NCI-H460 (cell line): Measurements from ENCODE around the gene TUBB4B. TPM values are rescaled to one million over a fixed set of nuclear protein-coding genes. Genes with fewer than 3 reads are reported as not detected.
"Not testable (repeated sequence)": the region's sequence is repeated elsewhere in the genome, so short reads cannot be mapped to it uniquely, and the experiment has no call there.

Experiments used
- DNase-seq: peaks from one replicate; pipeline ENCODE4 v3.0.0-alpha.2; 2016; ENCODE audit warnings: low read depth; ENCODE audit errors: extremely low read depth
- total RNA-seq: library from RNA; depleted of rRNA; stranded (reverse); fragments of >200 nt; shearing (Covaris generic); gene quantifications from 2 replicates; pipeline ENCODE4 v1.2.3, GENCODE V29; 2014

TUBB4B gene
- total RNA-seq, 1 experiment from 2014 or later, result 171 TPM

DNA sequence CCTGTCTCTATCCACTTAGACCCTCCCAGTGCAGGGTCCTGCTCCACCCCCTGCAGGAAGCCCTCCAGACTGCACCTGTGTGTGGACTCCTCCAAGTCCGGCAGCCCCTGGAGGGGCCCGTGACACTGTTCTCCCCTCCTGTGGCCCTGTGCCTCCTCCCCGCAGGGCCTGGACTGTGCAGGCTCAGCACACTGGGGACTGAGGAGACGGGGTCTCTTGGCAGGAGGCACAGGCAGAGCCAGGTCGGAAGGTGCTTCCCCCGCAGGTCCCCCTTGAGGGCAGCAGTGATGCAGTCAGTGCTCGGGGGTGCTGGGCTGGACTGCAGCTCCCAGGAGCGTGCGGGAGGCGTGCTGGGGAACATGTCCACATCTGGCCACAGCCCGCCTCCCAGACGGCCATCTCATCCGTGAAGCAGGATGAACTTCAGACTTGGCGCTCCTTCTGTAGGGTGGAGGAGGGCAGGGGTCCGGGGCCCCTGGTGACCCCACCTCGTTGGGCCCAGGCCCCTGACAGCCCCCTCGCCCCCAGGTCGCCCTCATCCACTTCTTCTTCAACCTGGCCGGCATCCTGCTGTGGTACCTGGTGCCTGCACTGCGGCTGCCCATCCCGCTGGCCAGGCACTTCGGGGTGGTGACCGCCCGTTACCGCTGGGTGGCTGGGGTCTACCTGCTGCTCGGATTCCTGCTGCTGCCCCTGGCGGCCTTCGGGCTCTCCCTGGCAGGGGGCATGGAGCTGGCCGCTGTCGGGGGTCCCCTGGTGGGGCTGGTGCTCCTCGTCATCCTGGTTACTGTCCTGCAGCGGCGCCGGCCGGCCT is 5.5 kb upstream of the TUBB4B start:
- no peak for DNase-seq

DNA sequence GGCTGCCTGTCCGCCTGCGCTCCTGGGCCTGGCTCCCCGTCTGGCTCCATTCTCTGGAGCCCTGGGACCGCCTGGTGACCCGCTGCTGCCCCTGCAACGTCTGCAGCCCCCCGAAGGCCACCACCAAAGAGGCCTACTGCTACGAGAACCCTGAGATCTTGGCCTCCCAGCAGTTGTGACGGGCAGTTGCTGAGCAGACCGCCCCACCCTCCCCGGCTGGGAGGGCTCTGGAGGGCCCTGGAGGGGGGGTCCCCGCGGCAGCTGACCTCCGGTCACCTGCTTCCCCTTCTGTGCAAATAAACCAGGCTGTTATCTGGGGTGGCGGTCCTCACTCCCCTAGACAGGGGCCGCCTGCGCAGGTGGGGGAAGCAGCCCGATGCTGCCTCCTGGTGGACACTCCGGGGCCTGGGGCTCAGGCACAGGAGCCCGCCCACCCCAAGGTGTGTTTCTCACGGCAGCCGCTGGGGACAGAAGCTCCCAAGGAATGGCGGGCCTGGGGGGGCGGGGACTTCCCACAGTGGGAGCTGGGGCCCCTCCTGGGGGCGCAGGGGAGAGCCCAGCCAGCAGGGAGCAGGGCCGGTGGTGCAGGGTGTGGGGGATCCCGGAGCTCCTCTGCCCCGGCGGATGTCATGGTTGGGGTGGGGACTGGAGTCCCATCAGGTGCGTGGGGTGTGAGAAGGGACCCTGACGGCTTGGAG is 4.7 kb upstream of the TUBB4B start:
- peak; percentile 78 for DNase-seq

DNA sequence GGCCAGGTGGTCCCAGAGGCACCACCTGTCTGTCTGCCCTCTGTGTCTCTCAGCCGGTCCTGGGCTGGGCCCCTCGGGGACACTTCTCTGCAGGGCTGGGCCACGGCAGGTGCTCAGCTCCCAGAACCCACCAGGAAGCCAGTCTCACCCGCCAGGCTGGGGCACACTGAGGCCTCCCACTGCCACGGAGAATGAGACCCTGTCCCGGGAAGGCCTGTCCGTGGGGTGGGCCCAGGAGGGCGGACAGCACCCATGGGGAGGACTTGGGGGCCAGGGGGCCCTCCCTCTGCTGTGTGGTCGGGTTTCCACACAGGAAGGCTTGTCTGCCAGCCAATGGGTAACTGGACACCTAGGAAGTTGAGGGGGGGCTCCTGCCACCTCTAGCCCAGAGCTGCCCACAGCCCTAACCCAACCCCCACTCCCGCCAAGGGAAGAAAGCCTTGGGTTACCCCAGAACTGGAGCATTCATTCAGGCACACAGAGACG is 4.1 kb upstream of the TUBB4B start:
- DNase-seq, result no peak

DNA sequence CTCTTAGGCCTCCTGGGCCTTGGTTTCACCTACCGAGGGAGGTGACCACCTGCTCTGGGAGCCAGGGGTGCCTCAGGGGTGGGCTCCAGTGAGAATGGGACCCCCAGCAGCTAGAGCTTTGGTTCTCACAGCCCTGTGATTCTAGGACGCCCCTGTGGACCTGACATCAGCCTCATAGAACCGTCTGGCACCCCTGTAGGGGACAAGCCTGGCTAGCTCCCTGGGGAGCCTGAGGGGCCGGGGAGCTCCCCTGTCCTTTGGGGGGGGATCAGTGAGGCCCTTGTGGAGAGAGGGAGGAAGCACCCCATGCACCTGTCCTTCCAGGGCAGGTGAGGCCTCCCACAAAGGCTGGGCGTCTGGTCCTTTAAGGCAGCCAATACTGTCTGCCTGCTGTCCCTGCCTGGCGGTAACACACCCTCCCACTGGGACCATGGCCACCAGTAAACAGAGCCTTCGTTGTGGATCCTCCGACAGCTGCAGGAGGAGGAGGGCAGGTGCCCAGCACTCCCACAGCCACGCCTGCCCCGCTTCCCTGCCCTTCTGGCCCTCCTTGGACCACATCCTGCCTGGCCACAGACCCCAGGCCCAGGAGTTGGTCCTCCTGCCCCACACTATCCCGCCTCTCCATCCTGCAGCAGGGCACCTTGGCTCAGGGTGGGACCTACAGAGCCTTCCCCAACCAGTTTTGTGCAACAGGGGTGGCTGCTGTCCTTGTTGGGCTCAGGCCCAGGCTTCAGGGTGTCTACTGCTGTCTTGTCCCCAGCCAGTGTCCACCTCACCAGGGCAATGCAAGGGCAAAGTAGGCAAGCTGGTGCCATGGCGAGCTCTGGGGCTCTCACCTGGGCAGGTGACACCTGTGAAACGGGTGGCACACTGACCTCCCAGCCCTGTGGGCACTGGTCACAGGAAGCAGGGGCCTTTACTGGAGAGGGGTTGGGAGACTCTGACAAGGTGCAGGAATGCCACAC is 3.0 kb upstream of the TUBB4B start:
- DNase-seq, result no peak

DNA sequence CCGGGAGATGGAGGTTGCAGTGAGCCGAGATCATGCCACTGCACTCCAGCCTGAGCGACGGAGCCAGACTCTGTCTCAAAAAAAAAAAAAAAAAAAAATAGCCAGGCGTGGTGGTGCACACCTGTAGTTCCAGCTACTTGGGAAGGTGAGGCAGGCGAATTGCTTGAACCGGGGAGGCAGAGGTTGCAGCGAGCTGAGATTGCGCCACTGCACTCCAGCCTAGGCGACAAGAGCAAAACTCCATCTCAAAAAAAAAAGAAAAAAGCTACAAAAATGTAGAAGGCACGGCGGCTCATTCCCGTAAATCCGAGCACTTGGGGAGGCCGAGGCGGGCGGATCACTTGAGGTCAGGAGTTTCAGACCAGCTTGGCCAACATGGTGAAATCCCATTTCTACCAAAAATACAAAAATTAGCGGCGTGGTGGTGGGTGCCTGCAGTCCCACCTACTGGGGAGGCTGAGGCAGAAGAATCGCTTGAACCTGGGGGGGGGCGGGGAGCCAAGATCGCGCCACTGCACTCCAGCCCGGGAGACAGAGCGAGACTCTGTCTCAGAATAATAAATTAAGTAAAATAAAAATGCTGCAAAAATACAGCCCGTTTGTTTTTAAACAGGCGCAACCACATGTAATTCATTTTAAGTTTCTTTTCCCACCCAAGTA is 1.4 kb upstream of the TUBB4B start:
- DNase-seq, result not testable (repeated sequence)

DNA sequence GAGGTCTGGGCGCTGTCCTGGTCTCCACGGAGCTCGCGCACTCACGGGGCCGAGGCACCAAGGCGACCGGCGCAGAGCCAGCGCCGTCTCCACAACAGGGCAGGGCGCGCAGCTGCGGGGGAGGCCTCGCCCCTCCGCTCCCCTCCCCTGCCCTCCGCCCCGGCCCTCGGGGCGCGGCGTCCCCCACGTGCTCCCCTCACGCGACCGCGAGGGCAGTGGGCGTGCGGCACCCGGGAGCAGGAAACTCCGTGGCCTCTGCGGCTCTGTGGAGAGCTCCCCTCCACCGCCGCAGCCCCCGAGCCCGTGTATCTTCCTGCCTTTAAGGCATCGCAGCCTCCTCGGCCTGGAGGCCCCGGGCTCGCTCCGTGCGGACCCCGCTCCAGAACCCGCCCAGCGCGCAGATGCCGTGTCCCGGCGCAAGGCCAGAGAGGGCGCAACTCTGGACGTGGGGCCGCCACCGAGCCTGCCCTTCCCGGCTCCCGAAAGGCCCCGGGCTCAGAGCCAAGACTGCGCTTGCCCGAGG is 708 bp upstream of the TUBB4B start:
- DNase-seq, result peak; percentile 43

DNA sequence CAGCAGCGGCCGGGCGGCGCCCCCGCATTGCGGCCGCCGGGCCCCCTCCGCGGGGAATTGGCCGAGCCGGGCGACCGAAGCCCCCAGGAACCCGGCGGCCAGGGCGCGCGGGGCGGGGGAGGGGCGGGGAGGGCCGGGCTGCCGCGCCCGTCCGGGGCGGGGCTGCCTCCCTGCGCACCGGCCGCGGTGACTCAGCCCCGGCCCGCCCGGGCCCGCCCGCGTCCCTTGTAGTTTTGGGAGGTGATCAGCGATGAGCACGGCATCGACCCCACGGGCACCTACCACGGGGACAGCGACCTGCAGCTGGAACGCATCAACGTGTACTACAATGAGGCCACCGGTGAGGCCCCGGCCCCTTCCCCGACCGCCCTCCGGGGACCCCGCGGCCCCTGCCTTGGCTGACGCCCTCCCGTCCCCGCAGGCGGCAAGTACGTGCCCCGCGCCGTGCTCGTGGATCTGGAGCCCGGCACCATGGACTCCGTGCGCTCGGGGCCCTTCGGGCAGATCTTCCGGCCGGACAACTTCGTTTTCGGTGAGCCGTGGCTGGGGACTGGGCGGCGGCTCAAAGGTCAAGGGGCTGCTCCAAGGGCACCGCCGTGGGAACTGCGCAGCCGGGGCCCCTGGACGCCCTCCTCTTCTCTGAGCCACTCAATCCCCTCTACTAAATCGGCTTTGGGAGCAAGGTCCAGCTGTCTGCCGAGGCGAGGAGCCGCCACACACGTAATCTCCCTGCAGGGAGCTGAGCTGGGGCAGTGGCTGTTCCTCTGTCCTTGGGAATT is 592 bp downstream of the TUBB4B start:
- DNase-seq, result peak; percentile 55

DNA sequence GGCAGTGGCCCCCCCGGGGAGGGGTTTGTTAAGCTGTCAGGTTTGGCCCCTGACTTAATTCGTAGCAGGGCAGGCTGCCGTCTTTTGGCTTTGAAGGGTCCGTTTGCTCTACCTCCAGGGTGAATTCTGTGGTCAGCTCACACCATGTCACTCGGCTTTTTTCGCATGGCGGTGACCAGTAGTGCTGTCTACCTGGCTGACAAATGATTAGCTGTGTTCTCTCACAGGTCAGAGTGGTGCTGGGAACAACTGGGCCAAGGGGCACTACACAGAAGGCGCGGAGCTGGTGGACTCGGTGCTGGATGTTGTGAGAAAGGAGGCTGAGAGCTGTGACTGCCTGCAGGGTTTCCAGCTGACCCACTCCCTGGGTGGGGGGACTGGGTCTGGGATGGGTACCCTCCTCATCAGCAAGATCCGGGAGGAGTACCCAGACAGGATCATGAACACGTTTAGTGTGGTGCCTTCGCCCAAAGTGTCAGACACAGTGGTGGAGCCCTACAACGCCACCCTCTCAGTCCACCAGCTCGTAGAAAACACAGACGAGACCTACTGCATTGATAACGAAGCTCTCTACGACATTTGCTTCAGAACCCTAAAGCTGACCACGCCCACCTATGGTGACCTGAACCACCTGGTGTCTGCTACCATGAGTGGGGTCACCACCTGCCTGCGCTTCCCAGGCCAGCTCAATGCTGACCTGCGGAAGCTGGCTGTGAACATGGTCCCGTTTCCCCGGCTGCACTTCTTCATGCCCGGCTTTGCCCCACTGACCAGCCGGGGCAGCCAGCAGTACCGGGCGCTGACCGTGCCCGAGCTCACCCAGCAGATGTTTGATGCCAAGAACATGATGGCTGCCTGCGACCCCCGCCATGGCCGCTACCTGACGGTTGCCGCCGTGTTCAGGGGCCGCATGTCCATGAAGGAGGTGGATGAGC is 1.4 kb downstream of the TUBB4B start:
- DNase-seq, result no peak

DNA sequence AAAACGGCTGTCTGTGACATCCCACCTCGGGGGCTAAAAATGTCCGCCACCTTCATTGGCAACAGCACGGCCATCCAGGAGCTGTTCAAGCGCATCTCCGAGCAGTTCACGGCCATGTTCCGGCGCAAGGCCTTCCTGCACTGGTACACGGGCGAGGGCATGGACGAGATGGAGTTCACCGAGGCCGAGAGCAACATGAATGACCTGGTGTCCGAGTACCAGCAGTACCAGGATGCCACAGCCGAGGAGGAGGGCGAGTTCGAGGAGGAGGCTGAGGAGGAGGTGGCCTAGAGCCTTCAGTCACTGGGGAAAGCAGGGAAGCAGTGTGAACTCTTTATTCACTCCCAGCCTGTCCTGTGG is 2.2 kb downstream of the TUBB4B start:
- not testable (repeated sequence) for DNase-seq

DNA sequence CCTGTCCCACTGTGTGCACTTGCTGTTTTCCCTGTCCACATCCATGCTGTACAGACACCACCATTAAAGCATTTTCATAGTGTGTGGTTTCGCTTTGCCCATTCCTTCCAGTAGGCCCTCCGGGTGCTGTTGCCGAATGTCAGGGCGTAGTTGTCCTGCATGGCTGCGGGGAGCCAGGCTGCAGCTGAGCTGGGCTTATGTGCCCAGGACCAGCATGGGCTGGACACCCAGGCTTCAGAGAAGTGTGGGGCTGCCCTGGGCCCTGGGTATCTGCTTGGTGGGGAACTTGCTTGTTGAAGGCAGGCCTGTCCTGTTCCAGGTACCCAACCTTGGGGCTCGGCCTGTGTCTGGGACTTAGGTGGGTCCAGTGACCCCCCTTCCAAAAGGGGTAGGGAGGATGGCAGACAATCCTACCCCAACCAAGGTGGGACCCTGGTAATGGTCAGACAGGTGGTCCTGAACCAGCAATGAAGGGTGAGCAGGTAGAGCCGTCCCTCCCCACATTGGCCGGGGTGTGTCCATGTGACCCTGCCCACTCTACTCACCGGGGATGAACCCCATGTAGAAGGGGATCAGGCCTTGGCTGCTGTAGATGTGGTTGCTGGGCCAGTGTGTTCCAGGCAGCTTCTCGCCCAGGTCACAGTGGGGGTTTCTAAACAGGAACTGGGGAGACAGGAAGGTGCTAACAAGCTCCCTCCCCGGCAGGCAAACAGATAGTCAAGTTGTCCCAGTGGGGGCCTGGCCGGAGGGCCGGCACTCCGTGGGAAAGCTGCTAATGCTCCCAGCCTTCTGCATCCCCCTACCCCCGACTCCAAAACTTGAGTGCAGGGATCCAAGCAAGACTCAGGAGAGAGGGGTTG is 2.8 kb downstream of the TUBB4B start:
- no peak for DNase-seq

DNA sequence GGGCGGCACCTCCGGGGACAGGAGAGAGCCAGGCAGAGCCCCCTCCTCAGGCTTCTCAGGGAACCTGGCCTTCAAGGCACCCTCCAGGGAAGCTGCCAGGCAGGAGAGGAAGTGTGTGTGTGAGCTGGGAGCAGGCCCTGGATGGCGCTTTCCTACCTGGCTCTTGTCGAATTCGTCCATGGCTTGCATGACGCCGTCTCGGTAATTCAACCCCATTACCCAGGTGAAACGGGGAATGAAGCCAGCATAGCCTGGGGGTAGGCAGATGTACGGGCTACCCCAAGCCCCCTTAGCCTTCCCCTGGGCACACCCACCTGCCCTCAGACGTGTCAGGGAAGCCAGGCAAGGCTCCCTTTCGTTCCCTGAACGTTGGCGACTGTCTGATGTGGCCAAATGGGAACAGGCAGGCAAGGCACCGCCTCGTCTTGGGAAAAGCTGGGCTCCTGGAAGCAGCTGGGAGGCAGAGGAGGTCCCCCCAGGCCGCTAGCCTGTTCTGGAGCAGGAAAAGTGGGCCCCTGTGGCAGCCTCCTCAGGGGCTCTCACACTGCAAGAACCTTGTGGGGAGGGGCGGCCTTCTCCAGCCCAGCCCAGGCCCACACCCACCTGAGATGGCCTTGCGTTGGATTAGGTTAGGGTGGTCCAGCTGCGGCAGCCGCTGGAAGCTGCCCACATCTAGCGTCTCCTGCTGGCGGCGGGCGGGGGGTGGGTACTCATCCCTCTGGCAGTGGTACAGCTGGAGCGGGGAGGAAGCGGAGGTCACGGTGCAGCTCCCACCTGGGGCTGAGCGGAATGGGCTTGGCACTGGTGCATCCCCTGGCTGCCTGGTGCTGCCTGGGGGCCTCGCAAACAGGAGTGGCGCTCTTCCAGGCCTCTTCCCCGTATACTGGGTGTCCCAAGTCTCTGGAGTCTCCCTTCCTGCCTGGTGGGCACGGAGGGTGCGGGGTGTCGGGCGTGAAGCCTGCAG is 3.7 kb downstream of the TUBB4B start:
- no peak for DNase-seq

DNA sequence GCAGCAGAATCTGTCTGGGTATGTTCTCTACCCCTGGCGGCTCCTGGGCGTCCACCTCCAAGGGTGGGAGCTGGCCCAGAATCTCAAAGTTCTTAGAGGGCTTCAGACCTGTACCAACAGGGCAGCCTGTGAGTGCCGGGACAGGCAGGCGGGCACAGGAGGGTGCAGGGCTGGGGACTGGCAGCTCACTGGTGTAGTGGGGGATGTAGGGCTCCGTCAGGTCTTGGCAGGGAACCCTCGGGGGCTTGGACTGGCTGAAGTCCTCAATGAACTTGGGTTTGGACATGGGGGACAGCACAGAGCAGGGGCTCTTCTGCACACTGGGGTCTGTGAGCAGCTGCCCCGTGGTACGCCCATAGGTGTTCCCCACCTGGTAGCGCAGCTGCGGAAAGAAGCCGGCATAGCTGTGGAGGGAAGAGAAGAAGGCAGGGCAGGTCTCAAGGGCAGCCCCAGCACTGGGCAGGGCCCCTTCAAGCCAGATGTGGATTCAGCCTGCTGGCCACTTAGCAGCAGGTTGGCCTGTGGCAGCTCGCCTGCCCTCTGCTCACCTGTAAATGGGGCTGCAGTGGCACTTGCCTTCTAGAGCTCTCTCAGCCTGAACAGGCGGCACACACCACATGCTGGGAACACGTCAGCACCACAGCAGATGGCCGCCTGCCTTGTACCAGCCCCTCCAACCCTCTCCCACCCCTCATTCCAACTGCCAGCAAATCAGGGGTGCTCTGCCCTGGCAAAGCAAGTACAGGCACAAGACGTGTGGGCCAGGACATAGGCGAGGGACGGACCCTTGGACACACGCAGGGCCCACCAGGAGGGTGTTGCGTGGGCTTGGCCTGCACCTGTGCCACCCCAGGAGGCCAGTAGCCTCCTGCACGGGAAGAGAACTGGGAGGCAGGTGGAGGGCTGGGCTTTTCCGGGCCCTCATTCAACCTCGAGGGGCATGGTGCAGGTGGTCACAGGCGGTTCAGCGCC is 4.6 kb downstream of the TUBB4B start:
- DNase-seq, result no peak

DNA sequence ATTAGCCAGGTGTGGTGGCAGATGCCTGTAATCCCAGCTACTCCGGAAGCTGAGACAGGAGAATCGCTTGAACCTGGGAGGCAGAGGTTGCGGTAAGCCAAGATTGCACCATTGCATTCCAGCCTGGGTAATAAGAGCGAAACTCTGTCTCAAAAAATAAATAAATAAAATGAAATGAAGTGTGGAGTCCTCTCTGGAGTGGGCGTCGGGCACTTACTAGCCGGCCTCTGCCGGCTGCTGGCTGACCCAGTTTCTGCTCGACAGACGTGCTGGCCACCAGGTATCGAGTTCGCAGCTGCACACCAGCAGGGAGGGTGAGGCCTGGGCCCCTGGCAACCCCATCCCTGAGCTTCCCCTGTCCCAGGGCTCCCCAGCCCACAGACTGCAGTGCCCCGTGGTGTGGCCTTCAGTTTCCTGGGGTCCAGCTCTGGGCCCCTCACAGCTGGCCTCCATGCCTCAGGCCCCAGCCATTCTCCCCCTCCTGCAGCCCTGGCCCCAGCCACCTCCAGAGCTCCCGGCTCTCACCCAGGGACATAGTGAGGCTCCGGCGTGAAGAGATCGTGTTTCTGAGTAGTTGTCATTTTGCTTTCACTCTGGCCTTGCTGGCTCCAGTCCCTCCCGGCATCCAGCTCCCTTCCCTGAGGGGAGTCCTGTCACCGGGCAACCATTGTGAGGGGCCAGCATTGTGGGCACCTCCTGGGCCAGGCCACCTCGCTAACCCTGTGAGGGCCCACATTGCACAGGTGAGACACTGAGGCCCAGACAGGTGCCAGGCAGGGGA is 6.2 kb downstream of the TUBB4B start:
- no peak for DNase-seq

DNA sequence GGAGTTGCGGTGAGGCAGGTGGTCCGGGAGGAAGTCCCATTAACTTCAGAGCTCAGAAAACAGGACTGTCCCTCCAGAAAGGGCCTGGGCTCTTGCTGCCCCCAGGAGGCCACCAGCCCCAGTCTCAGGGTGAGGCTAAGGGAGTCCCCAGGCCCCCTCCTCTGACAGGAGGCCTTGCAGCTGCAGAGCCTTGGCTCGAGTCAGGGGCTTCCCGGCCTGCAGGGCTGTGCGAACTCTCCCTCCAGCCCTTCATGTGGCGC is 6.8 kb downstream of the TUBB4B start:
- no peak for DNase-seq
